ENCODE results near the gene C1orf74.

The C1orf74 gene

GRCh38 chr1:209751627-209752231 lies 32.6 kb downstream of the C1orf74 start:
- H3K4me3 ChIP-seq (ENCODE audit: low read depth, low read length): no peak overlapping the region
- no peak for DNase-seq (ENCODE audit: low read depth)
- no peak for TF ChIP-seq POLR2A (IDR thresholded peaks at IDR 0.05; ENCODE audit: extremely low read depth, insufficient read length)
- no peak for TF ChIP-seq CTCF (IDR thresholded peaks at IDR 0.05; ENCODE audit: low read depth, low read length)
- TF ChIP-seq MAX (IDR thresholded peaks at IDR 0.05; ENCODE audit: low read depth, low read length): no peak
- TF ChIP-seq MYC (IDR thresholded peaks at IDR 0.05; ENCODE audit: low read depth, low read length): no peak

- no peak for DNase-seq (ENCODE audit: low read depth)
- TF ChIP-seq MAX (IDR thresholded peaks at IDR 0.05; ENCODE audit: low read depth, low read length): no peak
- no peak for TF ChIP-seq POLR2A (IDR thresholded peaks at IDR 0.05; ENCODE audit: extremely low read depth, insufficient read length)
- no peak overlapping the region for H3K4me3 ChIP-seq (ENCODE audit: low read depth, low read length)
Observed at GRCh38 chr1:209749670-209750323, 34.6 kb downstream of the C1orf74 start.

- no peak overlapping the region for H3K4me3 ChIP-seq (ENCODE audit: low read depth, low read length)
- no peak for DNase-seq (ENCODE audit: low read depth)
- no peak for TF ChIP-seq MAX (IDR thresholded peaks at IDR 0.05; ENCODE audit: low read depth, low read length)
- TF ChIP-seq MYC (IDR thresholded peaks at IDR 0.05; ENCODE audit: low read depth, low read length): no peak
- TF ChIP-seq POLR2A (IDR thresholded peaks at IDR 0.05; ENCODE audit: extremely low read depth, insufficient read length): no peak
- TF ChIP-seq CTCF (IDR thresholded peaks at IDR 0.05; ENCODE audit: low read depth, low read length): no peak
Observed at GRCh38 chr1:209749205-209749604, 35.2 kb downstream of the C1orf74 start.

- DNase-seq (ENCODE audit: low read depth): peak; percentile 18
- TF ChIP-seq MAX (IDR thresholded peaks at IDR 0.05; ENCODE audit: low read depth, low read length): no peak
- TF ChIP-seq CTCF (IDR thresholded peaks at IDR 0.05; ENCODE audit: low read depth, low read length): no peak
- TF ChIP-seq POLR2A (IDR thresholded peaks at IDR 0.05; ENCODE audit: extremely low read depth, insufficient read length): no peak
- no peak for TF ChIP-seq MYC (IDR thresholded peaks at IDR 0.05; ENCODE audit: low read depth, low read length)
- H3K4me3 ChIP-seq (ENCODE audit: low read depth, low read length): no peak overlapping the region
Observed at GRCh38 chr1:209748620-209749019, 35.7 kb downstream of the C1orf74 start.

- DNase-seq (ENCODE audit: low read depth): peak; percentile 96
- H3K4me3 ChIP-seq (ENCODE audit: low read depth, low read length): no peak overlapping the region
- TF ChIP-seq MAX (IDR thresholded peaks at IDR 0.05; ENCODE audit: low read depth, low read length): peak; percentile 83
- TF ChIP-seq CTCF (IDR thresholded peaks at IDR 0.05; ENCODE audit: low read depth, low read length): peak; percentile 58
- TF ChIP-seq MYC (IDR thresholded peaks at IDR 0.05; ENCODE audit: low read depth, low read length): peak; percentile 76
- no peak for TF ChIP-seq POLR2A (IDR thresholded peaks at IDR 0.05; ENCODE audit: extremely low read depth, insufficient read length)
Observed at GRCh38 chr1:209747580-209748262, 36.6 kb downstream of the C1orf74 start.
